GM12875 (cell line): ENCODE results near the gene SUGCT.
"Not testable (repeated sequence)": the region's sequence is repeated elsewhere in the genome, so short reads cannot be mapped to it uniquely, and the experiment has no call there.

Source experiments
- H3K4me3 ChIP-seq: one replicate; pipeline ENCODE4 v1.5.1; 2011; ENCODE audit warnings: low read depth, low read length, control low read depth
- TF ChIP-seq, protein P1 (sequence below): IDR thresholded peaks from 2 replicates; pipeline ENCODE4 v1.5.1; 2011; ENCODE audit warnings: low read depth, mild to moderate bottlenecking, control low read depth, inconsistent platforms, low read length, moderate library complexity, borderline replicate concordance; ENCODE audit not compliant: insufficient read depth

Gene SUGCT

GRCh38 chr7:40610461-40610860 lies 475.7 kb downstream of the SUGCT start:
- no peak overlapping the region for H3K4me3 ChIP-seq
- TF ChIP-seq, protein P1, sequence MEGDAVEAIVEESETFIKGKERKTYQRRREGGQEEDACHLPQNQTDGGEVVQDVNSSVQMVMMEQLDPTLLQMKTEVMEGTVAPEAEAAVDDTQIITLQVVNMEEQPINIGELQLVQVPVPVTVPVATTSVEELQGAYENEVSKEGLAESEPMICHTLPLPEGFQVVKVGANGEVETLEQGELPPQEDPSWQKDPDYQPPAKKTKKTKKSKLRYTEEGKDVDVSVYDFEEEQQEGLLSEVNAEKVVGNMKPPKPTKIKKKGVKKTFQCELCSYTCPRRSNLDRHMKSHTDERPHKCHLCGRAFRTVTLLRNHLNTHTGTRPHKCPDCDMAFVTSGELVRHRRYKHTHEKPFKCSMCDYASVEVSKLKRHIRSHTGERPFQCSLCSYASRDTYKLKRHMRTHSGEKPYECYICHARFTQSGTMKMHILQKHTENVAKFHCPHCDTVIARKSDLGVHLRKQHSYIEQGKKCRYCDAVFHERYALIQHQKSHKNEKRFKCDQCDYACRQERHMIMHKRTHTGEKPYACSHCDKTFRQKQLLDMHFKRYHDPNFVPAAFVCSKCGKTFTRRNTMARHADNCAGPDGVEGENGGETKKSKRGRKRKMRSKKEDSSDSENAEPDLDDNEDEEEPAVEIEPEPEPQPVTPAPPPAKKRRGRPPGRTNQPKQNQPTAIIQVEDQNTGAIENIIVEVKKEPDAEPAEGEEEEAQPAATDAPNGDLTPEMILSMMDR = no peak

DNA sequence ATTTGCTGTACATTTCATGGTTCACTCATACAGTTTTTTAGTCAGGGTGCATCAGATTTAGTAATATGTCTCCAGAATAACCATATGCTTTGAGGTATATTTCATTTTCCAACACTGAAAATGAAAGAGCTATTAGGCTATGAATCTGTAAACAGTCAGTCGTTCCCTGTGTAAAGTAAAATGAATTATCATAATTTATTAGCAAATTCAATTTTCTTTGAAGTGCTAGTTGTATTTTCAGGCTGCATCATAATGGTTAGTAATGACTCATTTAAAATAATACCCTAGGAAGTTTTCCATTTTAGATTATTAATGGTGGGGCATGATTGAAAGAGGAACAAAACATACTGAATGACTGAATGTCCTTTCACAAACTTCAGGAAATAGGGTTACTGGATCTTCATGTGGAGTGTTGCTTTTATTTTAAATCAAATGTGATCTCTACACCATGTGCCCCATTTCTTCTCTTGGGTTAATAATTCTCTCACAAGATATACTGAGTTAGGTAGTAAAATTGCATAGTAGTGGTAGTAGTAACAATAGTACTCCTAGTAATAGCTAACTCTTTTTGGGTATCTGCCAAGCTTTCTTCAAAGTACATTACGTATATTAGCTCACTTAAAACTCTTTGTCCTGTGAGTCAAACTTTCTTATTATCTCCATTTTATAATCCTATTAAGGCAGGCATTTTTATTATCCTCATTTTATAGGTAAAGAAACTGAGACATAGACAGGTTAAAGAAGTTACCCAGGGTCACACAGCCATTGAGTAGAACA lies 476.5 kb downstream of the SUGCT start:
- TF ChIP-seq, protein P1 = no peak
- H3K4me3 ChIP-seq = no peak overlapping the region

DNA sequence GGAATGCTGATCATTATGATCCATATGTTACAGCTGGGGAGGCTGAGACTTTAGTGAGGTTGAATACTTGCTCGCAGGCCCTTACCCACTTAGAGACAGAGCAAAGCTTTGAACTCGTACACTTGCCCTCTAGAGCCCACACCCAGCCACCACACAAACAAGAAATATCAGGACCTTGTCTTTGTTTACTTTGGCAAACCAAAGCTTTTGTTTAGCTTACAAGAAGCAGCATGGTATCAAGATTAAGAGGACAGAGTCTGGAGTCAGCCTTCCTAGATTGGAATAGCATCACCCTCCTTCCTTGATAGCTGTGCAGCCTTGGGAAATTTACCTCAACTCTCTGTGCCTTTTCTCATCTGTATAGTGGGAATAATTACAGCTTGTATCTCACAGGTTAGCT lies 477.5 kb downstream of the SUGCT start:
- H3K4me3 ChIP-seq = no peak overlapping the region

DNA sequence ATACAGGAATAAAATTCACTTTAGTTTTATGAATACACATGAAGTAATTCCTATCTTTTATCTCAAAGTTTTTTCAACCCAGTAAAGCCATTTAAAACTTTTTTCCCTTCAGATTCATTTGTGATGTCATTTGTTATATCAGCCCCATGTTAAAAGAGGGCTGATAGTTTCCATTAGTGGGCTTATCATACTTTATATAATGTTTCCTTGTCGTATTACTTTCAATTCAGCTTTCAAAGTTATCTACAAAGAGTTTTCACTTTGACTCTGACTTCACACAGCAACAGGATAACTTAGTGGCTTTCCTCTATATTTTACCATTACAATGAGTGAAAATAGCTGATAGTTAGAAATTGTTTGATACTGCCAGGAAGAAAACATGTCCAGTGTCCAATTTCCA lies 484.8 kb downstream of the SUGCT start:
- H3K4me3 ChIP-seq = no peak overlapping the region
- TF ChIP-seq, protein P1 = no peak

More for the DNA sequence above, 477.5 kb downstream of the SUGCT start:
- TF ChIP-seq, protein P1 = no peak

DNA sequence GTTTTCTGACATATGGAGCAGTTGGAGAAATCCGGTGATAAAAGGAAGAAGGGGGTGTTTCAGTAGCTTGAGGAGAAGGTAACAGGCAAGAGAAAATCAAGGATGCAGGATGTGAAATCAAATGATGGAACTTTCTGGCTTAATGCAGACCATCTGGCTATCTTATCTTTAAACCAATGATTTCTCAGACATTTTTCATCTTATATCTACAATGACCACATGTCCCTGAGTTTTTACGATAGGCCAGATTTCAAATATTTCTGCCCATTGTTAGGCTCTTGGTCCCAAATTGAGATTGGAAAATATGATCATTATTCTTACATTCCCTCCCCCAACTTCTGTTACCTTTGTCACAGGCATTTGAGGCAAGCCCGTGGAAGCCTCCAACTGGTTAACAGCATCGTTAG lies 486.8 kb downstream of the SUGCT start:
- TF ChIP-seq, protein P1 = no peak
- no peak overlapping the region for H3K4me3 ChIP-seq

GRCh38 chr7:40622941-40623501 lies 488.2 kb downstream of the SUGCT start:
- TF ChIP-seq, protein P1 = no peak
- H3K4me3 ChIP-seq = no peak overlapping the region

- TF ChIP-seq, protein P1 = no peak
- no peak overlapping the region for H3K4me3 ChIP-seq
Observed at GRCh38 chr7:40623863-40624262, 489.1 kb downstream of the SUGCT start.

DNA sequence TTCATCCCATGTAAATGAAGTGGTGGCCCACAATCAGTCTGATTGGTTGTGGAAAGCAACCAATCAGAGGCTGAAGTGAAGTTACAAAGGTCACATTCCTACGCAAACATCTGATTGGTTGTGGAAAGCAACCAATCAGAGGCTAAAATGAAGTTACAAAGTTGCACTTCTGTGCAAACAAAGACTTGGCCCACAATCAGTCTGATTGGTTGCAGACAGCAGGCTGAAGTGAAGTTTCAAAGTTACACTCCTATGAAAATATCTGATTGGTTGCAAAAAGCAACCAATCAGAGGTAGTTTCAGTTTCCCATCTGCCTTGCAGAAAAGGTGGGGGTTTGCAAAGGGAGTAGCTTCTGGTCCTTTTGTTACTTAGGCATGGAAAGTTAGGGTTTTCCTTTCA lies 492.6 kb downstream of the SUGCT start:
- H3K4me3 ChIP-seq = not testable (repeated sequence)
